H1 (cell line): Measurements from ENCODE around the gene PSMA2. TPM values are rescaled to one million over a fixed set of nuclear protein-coding genes. Genes with fewer than 3 reads are reported as not detected.
A peak's percentile ranks its signal among the peaks of the same experiment; 100 is the strongest.

Source experiments
- CTCF ChIA-PET: fragments of 300-600 bp; sonication (Branson Sonifier 250); formaldehyde crosslinking; loops from one replicate; lab custom pipeline; 2021; ENCODE audit not compliant: partially characterized antibody; lab: Charles Lee
- POLR2A ChIA-PET: fragments of 300-600 bp; sonication (Branson Sonifier 250); formaldehyde crosslinking; loops from one replicate; lab custom pipeline; 2021; ENCODE audit warnings: inconsistent platforms; ENCODE audit not compliant: partially characterized antibody; lab: Charles Lee
- DNase-seq, 2 experiments: peaks; one replicate each; pipeline versions ENCODE4 v3.0.0 to v3.0.0-alpha.2; 2010 to 2022; ENCODE audit warnings: low spot score in 2 of 2, low read depth in 1 of 2, mixed read lengths in 1 of 2
- FAIRE-seq: peaks from 2 replicates; lab custom pipeline; 2011; peaks lifted over from hg19 to GRCh38; lab: Jason Lieb, UNC
- H2AFZ ChIP-seq: 2 replicates; pipeline ENCODE4 v1.8.1; 2012; ENCODE audit warnings: low read length, inconsistent platforms
- H2AK5ac ChIP-seq: 2 replicates; pipeline ENCODE4 v1.6.1; 2013; ENCODE audit warnings: low read depth, low read length
- H2BK120ac ChIP-seq: replicated peaks from 2 replicates; pipeline ENCODE3; 2013; ENCODE audit warnings: low read depth, low read length, inconsistent platforms
- H2BK12ac ChIP-seq: 2 replicates; pipeline ENCODE4 v1.6.1; 2013; ENCODE audit warnings: low read depth, low read length
- H2BK15ac ChIP-seq: 2 replicates; pipeline ENCODE4 v1.6.1; 2013; ENCODE audit warnings: low read length
- H2BK20ac ChIP-seq: 2 replicates; pipeline ENCODE4 v1.6.1; 2013; ENCODE audit warnings: low read length
- H2BK5ac ChIP-seq: 2 replicates; pipeline ENCODE4 v1.6.1; 2013; ENCODE audit warnings: low read depth, low read length
- H3K14ac ChIP-seq: 2 replicates; pipeline ENCODE4 v1.6.1; 2013; ENCODE audit warnings: inconsistent platforms; ENCODE audit not compliant: insufficient read length
- H3K18ac ChIP-seq: 2 replicates; pipeline ENCODE4 v1.6.1; 2013; ENCODE audit warnings: low read length; ENCODE audit errors: extremely low read depth
- H3K23ac ChIP-seq: 2 replicates; pipeline ENCODE4 v1.6.1; 2013; ENCODE audit warnings: inconsistent platforms; ENCODE audit not compliant: insufficient read length
- H3K23me2 ChIP-seq: 2 replicates; pipeline ENCODE4 v1.6.1; 2013; ENCODE audit warnings: low read depth, low read length
- H3K27ac ChIP-seq: 2 replicates; pipeline ENCODE4 v1.6.1; 2011; ENCODE audit warnings: low read depth, low read length, inconsistent platforms
- H3K27me3 ChIP-seq, 4 experiments: replicated peaks in 1 of 4; 1 replicate in 1 of 4; 2 replicates in 3 of 4; pipeline versions ENCODE4 v1.6.1 to v1.8.1; 2011 to 2013; ENCODE audit warnings: low read length in 3 of 4, mild to moderate bottlenecking in 3 of 4, inconsistent platforms in 2 of 4, mixed read lengths in 2 of 4, moderate library complexity in 1 of 4; ENCODE audit not compliant: control insufficient read depth in 3 of 4, insufficient read depth in 3 of 4; ENCODE audit errors: extremely low read depth in 1 of 4
- H3K36me3 ChIP-seq, 4 experiments: 2 replicates each; pipeline versions ENCODE4 v1.6.1 to v1.8.1; 2011 to 2013; ENCODE audit warnings: mild to moderate bottlenecking in 4 of 4, low read length in 3 of 4, moderate library complexity in 2 of 4, control low read depth in 1 of 4, inconsistent platforms in 1 of 4; ENCODE audit not compliant: insufficient read depth in 4 of 4, control insufficient read depth in 2 of 4
- H3K4ac ChIP-seq: replicated peaks from 2 replicates; pipeline ENCODE3; 2013; ENCODE audit warnings: low read length, low read depth, mixed read lengths, inconsistent platforms; ENCODE audit not compliant: insufficient read length
- H3K4me1 ChIP-seq, 4 experiments: replicated peaks in 1 of 4; 1 replicate in 1 of 4; 2 replicates in 3 of 4; pipeline versions ENCODE4 v1.6.1 to v1.8.1; 2011 to 2013; ENCODE audit warnings: low read length in 3 of 4, inconsistent platforms in 2 of 4, mixed read lengths in 1 of 4; ENCODE audit not compliant: insufficient read depth in 4 of 4, control insufficient read depth in 3 of 4
- H3K4me2 ChIP-seq, 2 experiments: 2 replicates each; pipeline versions ENCODE4 v1.6.1 to v1.8.1; 2011 to 2013; ENCODE audit warnings: low read depth in 2 of 2, low read length in 2 of 2, control low read depth in 1 of 2, inconsistent platforms in 1 of 2, mild to moderate bottlenecking in 1 of 2; ENCODE audit not compliant: insufficient read depth in 1 of 2
- H3K4me3 ChIP-seq, 4 experiments: fragments of 200-600, 300-600 bp in 1 of 4; sonication (generic), shearing (Covaris generic), sonication (Bioruptor Twin) in 1 of 4; 2 replicates each; pipeline versions ENCODE4 v1.5.1 to v1.8.1; 2011 to 2016; ENCODE audit warnings: low read length in 4 of 4, low read depth in 3 of 4, control low read depth in 2 of 4, inconsistent platforms in 2 of 4, mild to moderate bottlenecking in 2 of 4, mixed read lengths in 1 of 4, moderate library complexity in 1 of 4; ENCODE audit not compliant: insufficient read depth in 2 of 4; ENCODE audit errors: extremely low read depth in 1 of 4
- H3K56ac ChIP-seq: replicated peaks from 2 replicates; pipeline ENCODE3; 2013; ENCODE audit warnings: low read depth, mild to moderate bottlenecking, mixed read lengths, low read length, inconsistent platforms; ENCODE audit not compliant: insufficient read length
- H3K79me1 ChIP-seq: 2 replicates; pipeline ENCODE4 v1.6.1; 2013; ENCODE audit warnings: low read depth, low read length, control low read depth
- H3K79me2 ChIP-seq, 2 experiments: 2 replicates each; pipeline versions ENCODE4 v1.6.1 to v1.8.1; 2012 to 2013; ENCODE audit warnings: low read length in 2 of 2, mild to moderate bottlenecking in 2 of 2, inconsistent platforms in 1 of 2; ENCODE audit not compliant: insufficient read depth in 2 of 2, control insufficient read depth in 1 of 2
- H3K9ac ChIP-seq, 4 experiments: replicated peaks in 1 of 4; 1 replicate in 1 of 4; 2 replicates in 3 of 4; pipeline versions ENCODE4 v1.6.1 to v1.8.1; 2011 to 2013; ENCODE audit warnings: low read depth in 3 of 4, low read length in 3 of 4, control low read depth in 2 of 4, mild to moderate bottlenecking in 2 of 4, moderate library complexity in 2 of 4, inconsistent platforms in 1 of 4; ENCODE audit errors: extremely low read depth in 1 of 4
- H3K9me3 ChIP-seq, 2 experiments: 2 replicates each; pipeline versions ENCODE4 v1.6.1 to v1.8.1; 2012 to 2013; ENCODE audit warnings: mild to moderate bottlenecking in 2 of 2, moderate library complexity in 2 of 2, control low read depth in 1 of 2, inconsistent platforms in 1 of 2, low read depth in 1 of 2, low read length in 1 of 2, mixed read lengths in 1 of 2; ENCODE audit not compliant: insufficient read depth in 2 of 2
- H4K20me1 ChIP-seq, 2 experiments: replicated peaks in 1 of 2; 2 replicates each; pipeline versions ENCODE3 to v1.8.1; 2011 to 2013; ENCODE audit warnings: inconsistent platforms in 2 of 2, low read length in 2 of 2, mild to moderate bottlenecking in 1 of 2; ENCODE audit not compliant: insufficient read depth in 2 of 2, control insufficient read depth in 1 of 2
- H4K5ac ChIP-seq: 2 replicates; pipeline ENCODE4 v1.6.1; 2013; ENCODE audit warnings: low read length, low read depth, mixed read lengths, inconsistent platforms; ENCODE audit not compliant: insufficient read length
- H4K8ac ChIP-seq: 2 replicates; pipeline ENCODE4 v1.8.0; 2013; ENCODE audit warnings: mild to moderate bottlenecking, moderate library complexity, low read length, inconsistent platforms; ENCODE audit not compliant: insufficient read depth; ENCODE audit errors: extremely low read depth
- H4K91ac ChIP-seq: replicated peaks from 2 replicates; pipeline ENCODE3; 2013; ENCODE audit warnings: low read length, mixed read lengths, inconsistent platforms; ENCODE audit not compliant: insufficient read length
- BRCA1 ChIP-seq: IDR thresholded peaks from 2 replicates; pipeline ENCODE4 v1.6.1; 2012; ENCODE audit warnings: low read depth, low read length, improper control_type of control experiment
- CEBPB ChIP-seq: IDR thresholded peaks from 2 replicates; pipeline ENCODE4 v1.6.1; 2012; ENCODE audit warnings: low read depth, low read length
- JUN ChIP-seq: IDR thresholded peaks from 2 replicates; pipeline ENCODE4 v1.6.1; 2011; ENCODE audit warnings: low read depth, mild to moderate bottlenecking, improper control_type of control experiment, low read length
- TCF12 ChIP-seq: IDR thresholded peaks from 2 replicates; pipeline ENCODE4 v1.6.1; 2011; ENCODE audit warnings: low read depth, mild to moderate bottlenecking, low read length
- ZNF274 ChIP-seq: IDR thresholded peaks from 2 replicates; pipeline ENCODE4 v1.7.0; 2012; ENCODE audit warnings: low read length, borderline replicate concordance; ENCODE audit errors: extremely low read depth
- polyA plus RNA-seq, 7 experiments: library from polyadenylated mRNA; depleted of rRNA in 3 of 7; stranded (reverse) in 5 of 7; unstranded in 2 of 7; fragments of >200 nt in 5 of 7; fragments of 200-250 nt in 2 of 7; gene quantifications; 1 replicate in 5 of 7; 2 replicates in 1 of 7; 4 replicates in 1 of 7; pipeline versions ENCODE4 v1.2.1 to v1.2.3, GENCODE V29; 2011 to 2013; ENCODE audit warnings: missing spikeins in 2 of 7, mixed read lengths in 2 of 7
- total RNA-seq: library from RNA; stranded (reverse); fragmentation: NEBNext Ultra II Directional; extraction: Animal tissue kit (Norgen Biotek cat#: 25700); gene quantifications from 2 replicates; pipeline ENCODE4 v1.2.1, GENCODE V29; 2021

Gene PSMA2
- total and polyA plus RNA-seq, 2 of the 8 experiments (the other 6 are each of a cell fraction or from before 2014, with no cell fraction given), result 211 to 259 TPM

GRCh38 chr7:42886893-42887505, 45.0 kb downstream of the PSMA2 start:
- ChIA-PET POLR2A (interaction anchor here (1.0 to 2.2 kb wide), 5 partner anchors 11 to 45 kb away, joined by 4 to 8 read pairs (median 5); partner anchors contain the start of genes MRPL32 and PSMA2), CTCF (interaction anchor here (0.6 to 1.6 kb wide), 11 partner anchors 10 to 945 kb away, joined by 3 to 13 read pairs (median 3); no protein-coding TSS in a partner anchor)
- Histone ChIP-seq H2BK5ac (no peak overlapping the region), H3K4ac (no peak overlapping the region), H3K36me3 (no peaks in the 10 kb centered on the region; a peak in 1 of 8 replicates), H3K9ac (no peak overlapping the region), H3K56ac (no peak overlapping the region), H2AFZ (no peak overlapping the region), H3K79me1 (no peaks in the 10 kb centered on the region), H3K14ac (no peak overlapping the region), H2BK120ac (no peak overlapping the region), H3K27me3 (no peaks in the 10 kb centered on the region), H3K18ac (no peak overlapping the region), H4K5ac (no peak overlapping the region), H3K23me2 (peaks cover 13% of the 10 kb centered on the region), H2BK12ac (no peak overlapping the region), H4K91ac (no peak overlapping the region), H3K27ac (no peak overlapping the region), H3K4me2 (peak overlapping the region; percentile 87 to 98; a peak in 2 of 4 replicates), H2BK15ac (no peak overlapping the region), H4K8ac (no peak overlapping the region), H3K4me1 (peaks cover 2 to 6% (median 4%) of the 10 kb centered on the region in 4 experiments; a peak in 6 of 7 replicates), H4K20me1 (no peaks in the 10 kb centered on the region), H3K9me3 (peaks cover 6 to 10% of the 10 kb centered on the region in 2 experiments; a peak in 1 of 4 replicates), H2BK20ac (no peak overlapping the region), H2AK5ac (no peak overlapping the region), H3K79me2 (no peaks in the 10 kb centered on the region), H3K23ac (no peak overlapping the region), H3K4me3 (peak overlapping the region in 2 of 4 experiments; percentile 66 to 77; a peak in 2 of 8 replicates)
- TF ChIP-seq BRCA1, result no peak
- no peak for TF ChIP-seq ZNF274
- no peak for TF ChIP-seq CEBPB
- no peak for TF ChIP-seq JUN
- no peak for TF ChIP-seq TCF12
- FAIRE-seq (no peak), DNase-seq (no peak)
